Tibial nerve (tissue), 4 donors: ENCODE measurements around the gene CAMK1. TPM values are rescaled to one million over a fixed set of nuclear protein-coding genes. Genes with fewer than 3 reads are reported as not detected.

Experiments
- DNase-seq, 2 donors: peaks; one replicate each; pipeline ENCODE4 v3.0.0-alpha.2; 2019; ENCODE audit warnings: low spot score in 2 of 2
- H3K27ac ChIP-seq, 4 donors: fragments of 200-600 bp; sonication (generic) in 3 of 4; one replicate each; pipeline ENCODE4 v1.5.1; 2017 to 2019; ENCODE audit warnings: mild to moderate bottlenecking in 1 of 4
- H3K27me3 ChIP-seq, 2 donors: fragments of 200-600 bp; sonication (generic) in 1 of 2; one replicate each; pipeline versions ENCODE4 v1.5.1 to v1.6.0; 2017 to 2019
- H3K36me3 ChIP-seq, 3 donors: fragments of 200-600 bp; sonication (generic); one replicate each; pipeline ENCODE4 v1.5.1; 2018 to 2019
- H3K4me1 ChIP-seq, 4 donors: fragments of 200-600 bp; sonication (generic) in 3 of 4; one replicate each; pipeline ENCODE4 v1.5.1; 2017 to 2019
- H3K4me3 ChIP-seq, 4 donors: fragments of 200-600 bp; sonication (generic) in 3 of 4; one replicate each; pipeline ENCODE4 v1.5.1; 2017 to 2019; ENCODE audit warnings: mild to moderate bottlenecking in 1 of 4, moderate library complexity in 1 of 4
- H3K9me3 ChIP-seq, 4 donors: fragments of 200-600 bp; sonication (generic) in 3 of 4; one replicate each; pipeline ENCODE4 v1.5.1; 2017 to 2019
- CTCF ChIP-seq, 5 experiments: fragments of 200-600 bp in 3 of 5; fragments of 450-650 bp in 2 of 5; sonication (generic) in 3 of 5; IDR thresholded peaks; one replicate each; pipeline ENCODE4 v1.5.1; 2016 to 2019; ENCODE audit warnings: antibody characterized with exemption in 5 of 5, mild to moderate bottlenecking in 3 of 5, moderate library complexity in 2 of 5
- EP300 ChIP-seq, 2 donors: sonication (generic); formaldehyde crosslinking; IDR thresholded peaks; one replicate each; pipeline ENCODE4 v1.6.1; 2017; ENCODE audit warnings: antibody characterized with exemption in 2 of 2, mild to moderate bottlenecking in 1 of 2
- POLR2A ChIP-seq, 2 donors: fragments of 450-650 bp; IDR thresholded peaks; one replicate each; pipeline ENCODE4 v1.6.1; 2017; ENCODE audit warnings: antibody characterized with exemption in 2 of 2, mild to moderate bottlenecking in 2 of 2, moderate library complexity in 2 of 2
- WGBS, 2 donors: methylation state at CpG; one replicate each; pipeline ENCODE4 v1.1.5; 2018; 5-methylcytosine and 5-hydroxymethylcytosine counted together
- total RNA-seq, 4 donors: library from RNA; depleted of rRNA; stranded (reverse); fragments of >200 nt; gene quantifications; one replicate each; pipeline ENCODE4 v1.1.0, GENCODE V29; 2016

Gene CAMK1
- total RNA-seq, 4 donors from 2014 or later = 60.3 to 94.8 (median 72.2) TPM

- Histone ChIP-seq H3K9me3 (no peaks in the 10 kb centered on the region), H3K27me3 (no peaks in the 10 kb centered on the region), H3K36me3 (peaks cover 0 to 35% (median 5%) of the 10 kb centered on the region in 3 donors), H3K27ac (no peak overlapping the region), H3K4me1 (peaks cover 0 to 22% (median 15%) of the 10 kb centered on the region in 4 donors), H3K4me3 (no peak overlapping the region)
- WGBS, 2 donors = 95 to 97% methylated on average over 9 of the region's 9 CpGs
- DNase-seq = no peak
- TF ChIP-seq EP300 (IDR thresholded peaks at IDR 0.05) (no peak), CTCF (IDR thresholded peaks at IDR 0.05) (no peak), POLR2A (IDR thresholded peaks at IDR 0.05) (no peak)
Observed at GRCh38 chr3:9812870-9813483, 43.2 kb upstream of the CAMK1 start.

- H3K36me3 ChIP-seq = peaks cover 0 to 41% (median 8%) of the 10 kb centered on the region in 3 donors
- H3K9me3 ChIP-seq = no peaks in the 10 kb centered on the region
- peak overlapping the region; percentile 90 to 99 (median 95) for H3K27ac ChIP-seq
- H3K27me3 ChIP-seq = no peaks in the 10 kb centered on the region
- peak overlapping the region; percentile 42 to 81 (median 71) for H3K4me3 ChIP-seq
- DNase-seq = no peak
- peaks cover 0 to 22% (median 15%) of the 10 kb centered on the region in 4 donors for H3K4me1 ChIP-seq
- WGBS, 2 donors = 46 to 54% methylated on average over 10 of the region's 10 CpGs
- TF ChIP-seq POLR2A (IDR thresholded peaks at IDR 0.05) (no peak), EP300 (IDR thresholded peaks at IDR 0.05) (no peak), CTCF (IDR thresholded peaks at IDR 0.05) (no peak)
Observed at GRCh38 chr3:9810846-9811245, 41.1 kb upstream of the CAMK1 start.

GRCh38 chr3:9810433-9810770, 40.7 kb upstream of the CAMK1 start:
- Histone ChIP-seq H3K4me3 (peak overlapping the region; percentile 42 to 81 (median 71)), H3K9me3 (no peaks in the 10 kb centered on the region), H3K27ac (peak overlapping the region; percentile 90 to 99 (median 95)), H3K36me3 (peaks cover 0 to 41% (median 13%) of the 10 kb centered on the region in 3 donors), H3K4me1 (peaks cover 0 to 22% (median 15%) of the 10 kb centered on the region in 4 donors), H3K27me3 (no peaks in the 10 kb centered on the region)
- TF ChIP-seq CTCF (IDR thresholded peaks at IDR 0.05) (no peak), EP300 (IDR thresholded peaks at IDR 0.05) (no peak), POLR2A (IDR thresholded peaks at IDR 0.05) (no peak)
- DNase-seq = peak in 1 of 2 donors; percentile 8
- 3 to 4% methylated on average over 18 of the region's 18 CpGs for WGBS, 2 donors

- WGBS, 2 donors = 2 to 3% methylated on average over 28 to 44 of the region's 76 CpGs
- no peaks in the 10 kb centered on the region for H3K9me3 ChIP-seq
- H3K4me1 ChIP-seq = peaks cover 0 to 22% (median 15%) of the 10 kb centered on the region in 4 donors
- peak within 1 kb of the TSS; percentile 42 to 81 (median 71) for H3K4me3 ChIP-seq
- H3K27me3 ChIP-seq = no peaks in the 10 kb centered on the region
- peak within 1 kb of the TSS; percentile 90 to 99 (median 95) for H3K27ac ChIP-seq
- H3K36me3 ChIP-seq = peaks cover 0 to 45% (median 15%) of the 10 kb centered on the region in 3 donors
- DNase-seq = peak; percentile 69 to 77
- TF ChIP-seq CTCF (IDR thresholded peaks at IDR 0.05) (peak in 1 of 5 experiments; percentile 19), POLR2A (IDR thresholded peaks at IDR 0.05) (peak in 1 of 2 donors; percentile 59), EP300 (IDR thresholded peaks at IDR 0.05) (peak in 1 of 2 donors; percentile 46)
Observed at GRCh38 chr3:9809615-9810432, 40.1 kb upstream of the CAMK1 start, which contains the start of gene TTLL3. Gene TTLL3, plus strand, starts transcription at chr3:9810262. Its CDS starts 400 bp downstream, at chr3:9810662.

GRCh38 chr3:9809239-9809614, 39.5 kb upstream of the CAMK1 start:
- DNase-seq = no peak
- Histone ChIP-seq H3K4me3 (peak overlapping the region; percentile 42 to 81 (median 71)), H3K9me3 (no peaks in the 10 kb centered on the region), H3K36me3 (peaks cover 2 to 47% (median 21%) of the 10 kb centered on the region in 3 donors), H3K27ac (peak overlapping the region; percentile 90 to 99 (median 95)), H3K4me1 (peaks cover 0 to 22% (median 15%) of the 10 kb centered on the region in 4 donors), H3K27me3 (no peaks in the 10 kb centered on the region)
- 82 to 88% methylated on average over 4 of the region's 4 CpGs for WGBS, 2 donors
- TF ChIP-seq EP300 (IDR thresholded peaks at IDR 0.05) (no peak), POLR2A (IDR thresholded peaks at IDR 0.05) (no peak), CTCF (IDR thresholded peaks at IDR 0.05) (no peak)
